Measurements from ENCODE around the gene KRT17.
"Not testable (repeated sequence)": the region's sequence is repeated elsewhere in the genome, so short reads cannot be mapped to it uniquely, and the experiment has no call there.

Gene KRT17

GRCh38 chr17:41580687-41581365 is 43.5 kb downstream of the KRT17 start:
- DNase-seq (ENCODE audit: insufficient read length, low spot score) (no peak), FAIRE-seq (no peak)

- FAIRE-seq (no peak), DNase-seq (ENCODE audit: insufficient read length, low spot score) (no peak)
These were observed 44.2 kb downstream of the KRT17 start for GRCh38 chr17:41580244-41580575.

- FAIRE-seq: peak; percentile 44
- peak; percentile 89 for DNase-seq (ENCODE audit: insufficient read length, low spot score)
These were observed 44.7 kb downstream of the KRT17 start for GRCh38 chr17:41579484-41580243.

- FAIRE-seq (no peak), DNase-seq (ENCODE audit: insufficient read length, low spot score) (no peak)
These were observed 45.4 kb downstream of the KRT17 start for GRCh38 chr17:41578971-41579370.

- no peak for FAIRE-seq
- DNase-seq (ENCODE audit: insufficient read length, low spot score): no peak
These were observed 45.8 kb downstream of the KRT17 start for GRCh38 chr17:41578538-41578937.

GRCh38 chr17:41576740-41577139 is 47.6 kb downstream of the KRT17 start:
- not testable (repeated sequence) for FAIRE-seq; DNase-seq (ENCODE audit: insufficient read length, low spot score)

DNA sequence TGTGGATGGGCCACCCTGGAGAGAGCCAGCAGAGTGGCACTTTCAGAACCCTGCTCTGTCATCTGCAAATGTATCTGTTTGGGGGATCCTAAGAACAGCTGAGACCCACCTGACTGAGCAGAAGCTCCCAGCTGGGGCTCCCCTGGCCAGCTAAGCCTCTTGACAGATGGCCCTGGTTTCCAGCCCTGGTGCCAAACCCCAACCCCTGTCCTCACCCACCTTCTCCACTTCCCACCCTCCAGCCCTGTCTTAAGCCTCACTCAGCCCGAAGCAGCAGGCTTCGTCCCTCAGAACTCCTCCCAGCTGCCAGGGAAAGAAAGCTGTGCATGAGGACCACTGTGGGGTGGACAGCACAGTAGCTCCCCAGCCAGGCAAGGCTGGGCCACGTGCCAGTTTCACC is 49.0 kb downstream of the KRT17 start:
- FAIRE-seq (no peak), DNase-seq (ENCODE audit: insufficient read length, low spot score) (no peak)

GRCh38 chr17:41571561-41572434 is 52.6 kb downstream of the KRT17 start, which contains the start of gene KRT9:
TSS of gene KRT9 (minus strand) at chr17:41572059. CDS start at chr17:41571992, 67 bp downstream.
- FAIRE-seq: peak; percentile 31
- no peak for DNase-seq (ENCODE audit: insufficient read length, low spot score)
